ENCODE results near the gene SETD1A.

SETD1A gene

GRCh38 chr16:30982548-30983288 is 25.2 kb downstream of the SETD1A start:
- DNase-seq (ENCODE audit: low read depth in 3 of 3) = no peak

GRCh38 chr16:30983289-30983889 is 25.8 kb downstream of the SETD1A start:
- no peak for DNase-seq (ENCODE audit: low read depth in 3 of 3)

GRCh38 chr16:30983898-30984610 is 26.5 kb downstream of the SETD1A start:
- DNase-seq (ENCODE audit: low read depth in 3 of 3) = no peak

- peak; percentile 57 to 82 (median 74) for DNase-seq (ENCODE audit: low read depth in 3 of 3)
Observed at GRCh38 chr16:30984669-30985400, 27.3 kb downstream of the SETD1A start, which contains the start of gene HSD3B7. TSS of gene HSD3B7 (plus strand) at chr16:30985207. CDS start at chr16:30985659, 452 bp downstream.

GRCh38 chr16:30985401-30986128 is 28.0 kb downstream of the SETD1A start:
- DNase-seq (ENCODE audit: low read depth in 3 of 3) = no peak

GRCh38 chr16:30986129-30986991 is 28.8 kb downstream of the SETD1A start:
- no peak for DNase-seq (ENCODE audit: low read depth in 3 of 3)

- DNase-seq (ENCODE audit: low read depth in 3 of 3) = no peak
Observed at GRCh38 chr16:30987581-30988190, 30.1 kb downstream of the SETD1A start.

GRCh38 chr16:30989469-30990047 is 32.0 kb downstream of the SETD1A start:
- DNase-seq (ENCODE audit: low read depth in 3 of 3) = no peak

- no peak for DNase-seq (ENCODE audit: low read depth in 3 of 3)
Observed at GRCh38 chr16:30990105-30990504, 32.6 kb downstream of the SETD1A start.

- no peak for DNase-seq (ENCODE audit: low read depth in 3 of 3)
Observed at GRCh38 chr16:30991052-30991451, 33.5 kb downstream of the SETD1A start.

GRCh38 chr16:30992276-30992780 is 34.8 kb downstream of the SETD1A start:
- no peak for DNase-seq (ENCODE audit: low read depth in 3 of 3)

GRCh38 chr16:30992931-30993816 is 35.6 kb downstream of the SETD1A start:
- DNase-seq (ENCODE audit: low read depth in 3 of 3) = no peak

- DNase-seq (ENCODE audit: low read depth in 3 of 3) = no peak
Observed at GRCh38 chr16:30995927-30996323, 38.4 kb downstream of the SETD1A start.

- DNase-seq (ENCODE audit: low read depth in 3 of 3) = no peak
Observed at GRCh38 chr16:30996324-30996984, 38.9 kb downstream of the SETD1A start.

GRCh38 chr16:30996985-30997724 is 39.6 kb downstream of the SETD1A start:
- DNase-seq (ENCODE audit: low read depth in 3 of 3) = peak; percentile 66 to 79 (median 72)

GRCh38 chr16:30997725-30998711 is 40.5 kb downstream of the SETD1A start:
- DNase-seq (ENCODE audit: low read depth in 3 of 3) = no peak
